Smooth muscle cell (in vitro differentiated cells): ENCODE results near the gene MEX3D. TPM values are rescaled to one million over a fixed set of nuclear protein-coding genes. Genes with fewer than 3 reads are reported as not detected.
"Not testable (repeated sequence)": the region's sequence is repeated elsewhere in the genome, so short reads cannot be mapped to it uniquely, and the experiment has no call there.

ENCODE experiments used
- DNase-seq: peaks from one replicate; lab custom pipeline; 2025; ENCODE audit not compliant: unreplicated experiment; lab: John Stamatoyannopoulos, UW
- H2AFZ ChIP-seq: fragments of 200-600 bp; sonication (generic); 2 replicates; pipeline ENCODE4 v1.6.0; 2016; ENCODE audit warnings: antibody characterized with exemption, low read depth, mild to moderate bottlenecking
- H3F3A ChIP-seq: fragments of 200-600 bp; sonication (generic); 2 replicates; pipeline ENCODE4 v1.6.0; 2017; ENCODE audit warnings: antibody characterized with exemption, low read depth
- H3K27ac ChIP-seq: fragments of 200-600 bp; sonication (generic); 2 replicates; pipeline ENCODE4 v1.5.1; 2016; ENCODE audit warnings: low read depth, mild to moderate bottlenecking
- H3K27me3 ChIP-seq: fragments of 200-600 bp; sonication (generic); 2 replicates; pipeline ENCODE4 v1.6.1; 2016; ENCODE audit warnings: low read depth, mild to moderate bottlenecking
- H3K36me3 ChIP-seq: fragments of 200-600 bp; sonication (generic); 2 replicates; pipeline ENCODE4 v1.5.1; 2016; ENCODE audit warnings: low read depth
- H3K4me1 ChIP-seq: fragments of 200-600 bp; sonication (generic); 2 replicates; pipeline ENCODE4 v1.5.1; 2016; ENCODE audit warnings: low read depth
- H3K4me2 ChIP-seq: fragments of 200-600 bp; sonication (generic); 2 replicates; pipeline ENCODE4 v1.6.0; 2016; ENCODE audit warnings: mild to moderate bottlenecking
- H3K4me3 ChIP-seq: fragments of 200-600 bp; sonication (generic); 2 replicates; pipeline ENCODE4 v1.5.1; 2016; ENCODE audit warnings: mild to moderate bottlenecking
- H3K79me2 ChIP-seq: fragments of 200-600 bp; sonication (generic); 2 replicates; pipeline ENCODE4 v1.6.0; 2016; ENCODE audit warnings: low read depth, mild to moderate bottlenecking
- H3K9ac ChIP-seq: fragments of 200-600 bp; sonication (generic); 2 replicates; pipeline ENCODE4 v1.6.0; 2016; ENCODE audit warnings: low read depth
- H3K9me3 ChIP-seq: fragments of 200-600 bp; sonication (generic); replicated peaks from 2 replicates; pipeline ENCODE4 v1.5.1; 2016; ENCODE audit warnings: low read depth
- H4K20me1 ChIP-seq: fragments of 200-600 bp; sonication (generic); 2 replicates; pipeline ENCODE4 v1.6.0; 2016; ENCODE audit warnings: low read depth
- CTCF ChIP-seq: fragments of 200-600 bp; sonication (generic); IDR thresholded peaks from 2 replicates; pipeline ENCODE4 v1.5.1; 2017; ENCODE audit warnings: borderline replicate concordance, mild to moderate bottlenecking, antibody characterized with exemption; ENCODE audit not compliant: insufficient read depth, poor library complexity, severe bottlenecking
- WGBS: methylation state at CpG from one replicate; pipeline ENCODE4 v1.1.7; 2016; ENCODE audit warnings: low lambda C conversion rate; 5-methylcytosine and 5-hydroxymethylcytosine counted together
- polyA plus RNA-seq: library from polyadenylated mRNA; unstranded; fragments of >200 nt; fragmentation: Nextera tagmentation; extraction: Ambion mirVana; gene quantifications from 2 replicates; pipeline ENCODE4 v1.2.1, GENCODE V29; 2016
- total RNA-seq: library from RNA; depleted of rRNA; stranded (reverse); fragments of >200 nt; gene quantifications from 2 replicates; pipeline ENCODE4 v1.2.3, GENCODE V29; 2014

MEX3D gene
- total and polyA plus RNA-seq, 2 experiments from 2014 or later = 8.4 to 28.6 TPM

- Histone ChIP-seq H3K27ac (no peak overlapping the region), H3K4me1 (no peaks in the 10 kb centered on the region), H3K9ac (no peak overlapping the region), H3K9me3 (no peaks in the 10 kb centered on the region), H3K79me2 (peaks cover 1% of the 10 kb centered on the region), H3K27me3 (no peaks in the 10 kb centered on the region), H3F3A (no peaks in the 10 kb centered on the region), H4K20me1 (peaks cover 38% of the 10 kb centered on the region), H3K4me2 (no peak overlapping the region), H3K36me3 (no peaks in the 10 kb centered on the region), H3K4me3 (no peak overlapping the region), H2AFZ (no peak overlapping the region)
- no peak for TF ChIP-seq CTCF
- no peak for DNase-seq
- WGBS = 92% methylated on average over 17 of the region's 17 CpGs
These were observed 16.8 kb downstream of the MEX3D start for GRCh38 chr19:1551068-1552040.

- H3K36me3 ChIP-seq = no peaks in the 10 kb centered on the region
- H3K27me3 ChIP-seq = no peaks in the 10 kb centered on the region
- peaks cover 24% of the 10 kb centered on the region for H4K20me1 ChIP-seq
- H3K9me3 ChIP-seq = no peaks in the 10 kb centered on the region
- no peak overlapping the region for H3K4me2 ChIP-seq
- no peaks in the 10 kb centered on the region for H3F3A ChIP-seq
- DNase-seq = no peak
- no peak for TF ChIP-seq CTCF
- no peak overlapping the region for H3K4me3 ChIP-seq
- no peak overlapping the region for H3K9ac ChIP-seq
- no peak overlapping the region for H3K27ac ChIP-seq
- no peaks in the 10 kb centered on the region for H3K4me1 ChIP-seq
- 94% methylated on average over 2 of the region's 4 CpGs for WGBS
- H2AFZ ChIP-seq = no peak overlapping the region
- H3K79me2 ChIP-seq = no peaks in the 10 kb centered on the region
These were observed 18.7 kb downstream of the MEX3D start for GRCh38 chr19:1549332-1549945.

GRCh38 chr19:1540365-1540925 lies 27.7 kb downstream of the MEX3D start:
- no peaks in the 10 kb centered on the region for H4K20me1 ChIP-seq
- no peak overlapping the region for H3K4me2 ChIP-seq
- no peak for TF ChIP-seq CTCF
- no peak overlapping the region for H3K4me3 ChIP-seq
- H3K36me3 ChIP-seq = no peaks in the 10 kb centered on the region
- DNase-seq = no peak
- no peak overlapping the region for H3K9ac ChIP-seq
- H3K79me2 ChIP-seq = no peaks in the 10 kb centered on the region
- no peaks in the 10 kb centered on the region for H3K4me1 ChIP-seq
- peaks cover 2% of the 10 kb centered on the region for H3K27me3 ChIP-seq
- H2AFZ ChIP-seq = no peak overlapping the region
- no peaks in the 10 kb centered on the region for H3K9me3 ChIP-seq
- no peak overlapping the region for H3K27ac ChIP-seq
- H3F3A ChIP-seq = no peaks in the 10 kb centered on the region
- 48% methylated on average over 17 of the region's 17 CpGs for WGBS

- WGBS = 94% methylated on average over 11 of the region's 11 CpGs
- not testable (repeated sequence) for H3K27me3 ChIP-seq, DNase-seq, H3K79me2 ChIP-seq, H3K9me3 ChIP-seq, H3K27ac ChIP-seq, H3K4me3 ChIP-seq, H3K36me3 ChIP-seq, H3K4me1 ChIP-seq, H4K20me1 ChIP-seq, H3F3A ChIP-seq, H2AFZ ChIP-seq, H3K4me2 ChIP-seq, H3K9ac ChIP-seq
These were observed 28.4 kb downstream of the MEX3D start for GRCh38 chr19:1539749-1540148.
